ENCODE data around the gene SNCB. TPM values are rescaled to one million over a fixed set of nuclear protein-coding genes. Genes with fewer than 3 reads are reported as not detected.

The SNCB gene
- total and polyA plus RNA-seq, 9 donors = 0.13 TPM; not detected in 8

DNA sequence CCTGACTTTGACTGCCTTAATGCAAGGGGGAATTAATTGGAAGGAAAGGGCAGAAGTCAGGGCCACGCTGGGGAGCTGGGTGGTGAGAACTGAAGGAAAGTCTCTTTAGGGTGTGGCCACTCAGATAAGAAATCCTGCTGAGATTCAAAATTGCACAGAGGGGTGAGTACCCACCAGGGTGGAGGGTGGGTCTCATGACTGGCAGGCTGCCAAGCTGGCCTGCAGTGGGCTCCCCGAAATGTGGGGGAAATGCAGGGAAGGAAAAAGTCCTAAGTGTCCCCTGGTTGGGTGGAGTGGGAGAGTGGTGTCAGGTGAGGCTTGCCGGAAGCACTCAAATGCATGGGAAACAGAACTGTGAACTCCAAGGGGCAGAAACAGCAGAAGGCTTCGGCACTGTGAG, 41.1 kb upstream of the SNCB start:
- Histone ChIP-seq H3K4me1 (ENCODE audit: insufficient read depth) (no peaks in the 10 kb centered on the region), H3K27me3 (no peaks in the 10 kb centered on the region), H3K4me3 (no peak overlapping the region), H3K27ac (no peak overlapping the region), H3K36me3 (no peaks in the 10 kb centered on the region), H3K9me3 (no peaks in the 10 kb centered on the region)
- intact Hi-C loops (cut with DNase I) = no loop called here
- TF ChIP-seq POLR2A (IDR thresholded peaks at IDR 0.05) = no peak
- no peak for TF ChIP-seq EP300 (IDR thresholded peaks at IDR 0.05)
- TF ChIP-seq, protein P1, sequence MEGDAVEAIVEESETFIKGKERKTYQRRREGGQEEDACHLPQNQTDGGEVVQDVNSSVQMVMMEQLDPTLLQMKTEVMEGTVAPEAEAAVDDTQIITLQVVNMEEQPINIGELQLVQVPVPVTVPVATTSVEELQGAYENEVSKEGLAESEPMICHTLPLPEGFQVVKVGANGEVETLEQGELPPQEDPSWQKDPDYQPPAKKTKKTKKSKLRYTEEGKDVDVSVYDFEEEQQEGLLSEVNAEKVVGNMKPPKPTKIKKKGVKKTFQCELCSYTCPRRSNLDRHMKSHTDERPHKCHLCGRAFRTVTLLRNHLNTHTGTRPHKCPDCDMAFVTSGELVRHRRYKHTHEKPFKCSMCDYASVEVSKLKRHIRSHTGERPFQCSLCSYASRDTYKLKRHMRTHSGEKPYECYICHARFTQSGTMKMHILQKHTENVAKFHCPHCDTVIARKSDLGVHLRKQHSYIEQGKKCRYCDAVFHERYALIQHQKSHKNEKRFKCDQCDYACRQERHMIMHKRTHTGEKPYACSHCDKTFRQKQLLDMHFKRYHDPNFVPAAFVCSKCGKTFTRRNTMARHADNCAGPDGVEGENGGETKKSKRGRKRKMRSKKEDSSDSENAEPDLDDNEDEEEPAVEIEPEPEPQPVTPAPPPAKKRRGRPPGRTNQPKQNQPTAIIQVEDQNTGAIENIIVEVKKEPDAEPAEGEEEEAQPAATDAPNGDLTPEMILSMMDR (IDR thresholded peaks at IDR 0.05) = no peak
- DNase-seq = no peak
- 70 to 76% (median 71%) methylated on average over 4 of the region's 4 CpGs for WGBS, 3 donors

DNA sequence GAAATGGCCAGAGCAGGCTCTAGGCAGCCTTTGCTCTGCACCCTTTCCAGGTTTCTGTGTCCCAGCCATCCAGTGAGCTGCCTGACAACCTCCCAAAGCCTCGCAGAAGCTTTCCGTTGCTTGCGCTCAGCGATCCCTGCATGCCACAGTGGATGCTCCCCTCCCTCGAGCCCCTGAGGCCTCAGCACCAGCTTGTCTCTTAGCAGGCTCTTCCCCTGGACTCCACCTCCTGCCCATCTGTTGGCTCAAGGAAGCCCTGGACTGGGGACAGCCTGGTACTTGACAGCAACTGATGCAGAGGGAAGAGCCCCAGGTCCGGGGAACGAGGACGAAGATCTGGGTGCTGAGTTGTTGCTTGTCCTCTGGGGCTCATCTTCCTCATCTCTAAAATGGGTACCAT, 40.1 kb upstream of the SNCB start:
- intact Hi-C loops (cut with DNase I) = no loop called here
- Histone ChIP-seq H3K4me1 (ENCODE audit: insufficient read depth) (no peaks in the 10 kb centered on the region), H3K36me3 (no peaks in the 10 kb centered on the region), H3K4me3 (no peak overlapping the region), H3K9me3 (no peaks in the 10 kb centered on the region), H3K27ac (no peak overlapping the region), H3K27me3 (no peaks in the 10 kb centered on the region)
- WGBS, 3 donors = 57 to 69% (median 60%) methylated on average over 8 of the region's 8 CpGs
- DNase-seq = no peak
- TF ChIP-seq EP300 (IDR thresholded peaks at IDR 0.05) = no peak
- TF ChIP-seq POLR2A (IDR thresholded peaks at IDR 0.05) = no peak
- TF ChIP-seq, protein P1 (IDR thresholded peaks at IDR 0.05) = no peak

DNA sequence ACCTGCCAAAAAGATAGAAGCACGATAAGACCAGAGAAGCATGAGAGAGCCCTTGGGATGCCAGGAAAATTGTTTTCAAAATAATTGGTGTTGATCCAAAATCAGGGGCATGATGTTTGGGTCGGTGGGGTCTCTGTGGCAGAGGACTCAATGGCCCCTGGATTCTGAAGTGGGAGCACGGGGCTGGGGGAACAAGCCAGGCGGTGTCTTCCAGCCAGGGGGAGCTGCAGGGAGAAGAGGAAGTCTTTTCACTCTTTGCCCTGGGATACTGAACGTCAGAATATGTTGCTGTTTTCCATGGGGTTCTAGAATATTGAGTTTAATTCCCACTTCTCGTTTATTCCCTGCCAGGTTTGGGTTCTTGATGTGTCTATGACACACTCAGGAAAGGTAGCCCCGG, 37.3 kb upstream of the SNCB start:
- H3K4me1 ChIP-seq (ENCODE audit: insufficient read depth) = no peaks in the 10 kb centered on the region
- TF ChIP-seq, protein P1 (IDR thresholded peaks at IDR 0.05) = no peak
- no peak for TF ChIP-seq POLR2A (IDR thresholded peaks at IDR 0.05)
- TF ChIP-seq EP300 (IDR thresholded peaks at IDR 0.05) = no peak
- no peaks in the 10 kb centered on the region for H3K9me3 ChIP-seq
- no peak overlapping the region for H3K4me3 ChIP-seq
- no peaks in the 10 kb centered on the region for H3K27me3 ChIP-seq
- intact Hi-C loops (cut with DNase I) = loop anchor here in 1 of 4 donors (10.0 kb wide), 1 partner anchor 287 kb away; no protein-coding TSS in a partner anchor
- H3K36me3 ChIP-seq = no peaks in the 10 kb centered on the region
- no peak for DNase-seq
- 63 to 78% (median 69%) methylated on average over 7 of the region's 7 CpGs for WGBS, 3 donors
- H3K27ac ChIP-seq = no peak overlapping the region

DNA sequence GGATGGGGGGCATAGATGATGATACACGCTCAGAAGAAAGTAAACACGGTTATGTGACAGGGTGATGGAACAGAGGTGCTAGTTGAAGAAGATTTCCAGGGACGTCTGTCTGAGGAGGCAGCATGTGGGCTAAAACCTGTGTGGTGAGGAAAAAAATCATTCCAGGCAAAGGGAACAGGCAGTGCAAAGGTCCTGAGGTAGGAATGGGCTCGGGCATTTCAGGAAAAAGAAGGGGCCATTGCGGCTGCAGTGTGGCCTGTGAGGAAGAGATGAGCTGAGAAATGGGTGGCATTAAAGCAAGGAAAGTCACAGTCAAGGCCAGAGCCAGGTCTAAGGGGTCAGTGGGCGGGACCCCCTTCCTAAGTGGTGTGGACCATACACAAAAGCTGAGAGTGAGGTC, 35.2 kb upstream of the SNCB start:
- Histone ChIP-seq H3K27ac (no peak overlapping the region), H3K4me3 (no peak overlapping the region), H3K36me3 (no peaks in the 10 kb centered on the region), H3K4me1 (ENCODE audit: insufficient read depth) (no peaks in the 10 kb centered on the region), H3K27me3 (no peaks in the 10 kb centered on the region), H3K9me3 (no peaks in the 10 kb centered on the region)
- TF ChIP-seq EP300 (IDR thresholded peaks at IDR 0.05) = no peak
- no peak for TF ChIP-seq POLR2A (IDR thresholded peaks at IDR 0.05)
- TF ChIP-seq, protein P1 (IDR thresholded peaks at IDR 0.05) = no peak
- no peak for DNase-seq
- 82 to 89% (median 84%) methylated on average over 6 of the region's 6 CpGs for WGBS, 3 donors
- intact Hi-C loops (cut with DNase I) = loop anchor here in 1 of 4 donors (10.0 kb wide), 1 partner anchor 289 kb away; no protein-coding TSS in a partner anchor

All from ovary (tissue), 9 donors.